Measurements from ENCODE around the gene COBL.

- no peak for TF ChIP-seq TAF1 (IDR thresholded peaks at IDR 0.05; ENCODE audit: borderline replicate concordance, insufficient read depth, low read length)
- no peak for TF ChIP-seq POLR2AphosphoS5 (IDR thresholded peaks at IDR 0.05; ENCODE audit: low read depth, low read length)
- TF ChIP-seq REST (IDR thresholded peaks at IDR 0.05; ENCODE audit: insufficient read depth in 1 of 2, low read depth in 2 of 2, low read length in 2 of 2) = no peak
These were observed 102.5 kb downstream of the COBL start for GRCh38 chr7:51214098-51214497.

Data from PFSK-1 (cell line).